Head of caudate nucleus (tissue), 42 donors: ENCODE data around the gene RFXAP.
"Not testable (repeated sequence)": the region's sequence is repeated elsewhere in the genome, so short reads cannot be mapped to it uniquely, and the experiment has no call there.

Experiments
- DNase-seq, 42 donors: peaks; one replicate each; pipeline versions ENCODE4 v3.0.0 to v3.0.0-alpha.2; 2020 to 2021; ENCODE audit warnings: mixed read lengths in 7 of 42
- intact Hi-C: fragments of 100-400 bp; cut with DNase I; formaldehyde crosslinking; loops from one replicate; pipeline ENCODE4 v1.15.0; 2022

RFXAP gene, protein sequence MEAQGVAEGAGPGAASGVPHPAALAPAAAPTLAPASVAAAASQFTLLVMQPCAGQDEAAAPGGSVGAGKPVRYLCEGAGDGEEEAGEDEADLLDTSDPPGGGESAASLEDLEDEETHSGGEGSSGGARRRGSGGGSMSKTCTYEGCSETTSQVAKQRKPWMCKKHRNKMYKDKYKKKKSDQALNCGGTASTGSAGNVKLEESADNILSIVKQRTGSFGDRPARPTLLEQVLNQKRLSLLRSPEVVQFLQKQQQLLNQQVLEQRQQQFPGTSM

DNA sequence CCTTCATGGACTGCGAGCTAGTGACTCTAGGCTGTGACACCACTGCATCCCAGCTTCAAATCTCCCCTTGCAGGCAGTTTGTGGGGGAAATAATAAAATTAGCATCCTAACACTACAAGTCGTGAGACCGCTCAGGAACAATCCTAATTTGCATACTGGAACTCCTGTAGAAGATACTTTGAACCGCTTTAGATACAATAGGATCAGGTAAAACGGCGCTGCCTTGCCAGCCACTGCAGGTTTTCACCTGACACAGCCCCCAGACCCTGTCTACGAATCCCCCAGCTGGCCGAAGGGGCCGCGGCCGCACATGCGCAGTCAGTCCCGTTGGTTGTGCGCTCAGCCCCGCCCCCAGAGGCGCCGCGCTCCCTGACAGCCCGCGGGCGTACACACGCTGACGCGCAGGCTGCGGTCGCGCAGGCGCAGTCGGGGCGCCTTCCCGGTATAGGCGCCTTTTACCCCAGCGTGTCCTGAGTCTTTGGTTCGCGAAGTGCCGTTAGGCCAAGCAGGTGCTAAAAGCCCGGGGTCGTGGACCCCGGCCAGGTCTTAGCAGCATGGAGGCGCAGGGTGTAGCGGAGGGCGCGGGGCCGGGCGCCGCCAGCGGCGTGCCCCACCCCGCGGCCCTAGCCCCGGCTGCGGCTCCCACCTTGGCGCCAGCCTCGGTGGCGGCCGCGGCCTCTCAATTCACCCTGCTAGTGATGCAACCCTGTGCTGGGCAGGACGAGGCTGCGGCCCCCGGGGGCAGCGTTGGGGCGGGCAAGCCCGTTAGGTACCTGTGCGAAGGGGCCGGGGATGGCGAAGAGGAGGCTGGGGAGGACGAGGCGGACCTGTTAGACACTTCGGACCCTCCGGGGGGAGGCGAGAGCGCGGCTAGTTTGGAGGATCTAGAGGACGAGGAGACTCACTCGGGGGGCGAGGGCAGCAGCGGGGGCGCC, at the start of gene RFXAP:
Gene RFXAP, plus strand, starts transcription at position 419 of the 935 bp plus-strand sequence. Its CDS starts 136 bp downstream, at position 555.
- peak; percentile 74 to 96 (median 92) for DNase-seq
- intact Hi-C loops = no loop called here

DNA sequence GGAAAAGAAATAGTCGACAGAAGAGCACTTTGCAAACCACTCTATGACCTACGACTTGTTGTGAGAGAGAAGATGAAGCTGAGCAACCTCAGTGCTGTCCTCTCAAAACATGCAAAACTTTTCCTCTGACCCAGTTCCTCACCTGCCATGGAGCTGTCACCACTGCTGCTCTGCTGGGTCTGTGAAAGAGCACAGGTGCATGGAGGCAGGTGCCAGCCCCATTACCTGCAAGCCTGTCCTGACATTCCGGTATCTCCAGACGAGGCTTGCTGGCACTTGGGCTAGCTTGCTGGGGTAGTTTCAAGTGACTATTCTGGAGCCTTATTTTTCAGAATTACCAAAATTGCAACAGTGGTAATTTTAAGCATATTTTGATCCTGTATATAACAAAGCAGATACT, 49.5 kb upstream of the RFXAP start:
- no peak for DNase-seq
- intact Hi-C loops = no loop called here

DNA sequence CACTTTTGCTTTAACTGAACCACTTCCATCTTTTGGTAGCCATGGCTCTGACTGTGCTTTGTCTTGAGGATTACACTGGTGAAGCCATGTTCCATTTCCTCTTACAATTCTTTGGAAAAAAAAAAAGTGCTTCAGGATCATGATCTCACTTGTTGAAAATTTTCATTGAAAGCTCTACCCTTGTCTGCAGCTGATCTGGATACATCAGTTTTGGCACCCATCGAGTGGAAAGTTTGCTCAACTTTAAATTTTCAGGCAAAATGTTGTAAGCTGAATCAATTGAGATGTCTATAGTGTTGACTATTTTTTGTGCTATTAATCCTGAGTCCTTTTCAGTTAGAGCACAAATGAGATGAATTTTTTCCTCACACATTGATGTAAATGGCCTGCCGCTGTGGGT, 48.3 kb upstream of the RFXAP start:
- intact Hi-C loops = no loop called here
- no peak for DNase-seq

DNA sequence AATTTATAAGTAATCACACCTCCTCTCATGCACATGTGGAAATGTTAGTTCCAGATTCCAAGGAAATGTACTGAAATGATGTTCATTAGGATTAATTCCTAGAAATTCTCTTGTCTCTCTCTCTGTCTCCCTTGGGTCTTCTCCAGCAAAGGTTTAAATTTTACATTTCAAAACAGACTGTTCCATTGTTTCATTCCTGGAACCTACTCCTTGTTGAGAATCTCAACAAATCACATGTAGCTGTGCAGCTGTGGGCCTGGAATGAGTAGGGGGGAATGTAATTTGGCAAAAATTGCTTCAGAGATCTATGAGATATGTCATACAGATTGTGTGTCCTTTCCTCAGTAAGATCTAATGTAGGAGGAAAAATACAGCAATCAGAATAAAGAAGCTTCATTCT, 46.2 kb upstream of the RFXAP start:
- no peak for DNase-seq
- intact Hi-C loops = no loop called here

DNA sequence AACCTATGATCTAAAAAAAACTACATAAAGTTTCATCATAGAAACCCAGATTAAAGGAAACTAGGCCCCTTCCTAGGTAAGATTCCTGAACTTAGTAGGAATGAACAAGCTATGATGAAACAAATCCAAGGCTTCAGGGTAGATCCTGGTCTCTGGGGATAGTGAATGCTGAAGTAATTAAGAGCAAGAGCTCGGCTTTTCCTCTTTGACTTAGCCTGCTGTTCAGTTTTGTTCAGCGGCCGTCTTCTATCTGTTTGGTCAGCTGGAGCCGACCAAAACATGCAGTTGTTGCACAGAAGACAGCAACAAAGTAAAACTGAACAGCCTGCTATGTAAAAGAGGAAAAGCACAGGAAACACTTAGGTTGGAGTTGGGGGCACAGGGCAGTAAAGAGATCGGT, 44.1 kb upstream of the RFXAP start:
- intact Hi-C loops = no loop called here
- DNase-seq = no peak

DNA sequence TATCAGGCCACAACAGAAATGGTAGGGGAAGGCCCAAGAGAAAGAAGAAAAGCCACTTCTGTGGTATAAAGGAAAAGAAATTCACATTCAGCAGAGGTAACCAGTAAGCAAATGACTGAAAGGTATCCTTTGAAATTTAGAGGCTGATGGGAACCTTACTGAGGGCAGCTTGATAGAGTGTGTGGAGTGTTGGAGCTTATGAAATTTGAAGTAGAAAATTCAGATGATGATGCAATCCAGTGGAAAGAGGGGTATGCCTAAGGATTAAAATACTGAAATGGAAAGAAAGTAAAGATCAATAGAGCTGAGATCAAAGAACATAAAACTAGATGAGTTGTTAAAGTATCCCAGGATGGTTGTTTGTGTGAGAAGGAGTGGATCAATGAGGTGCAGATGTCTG, 42.8 kb upstream of the RFXAP start:
- intact Hi-C loops = no loop called here
- no peak for DNase-seq

DNA sequence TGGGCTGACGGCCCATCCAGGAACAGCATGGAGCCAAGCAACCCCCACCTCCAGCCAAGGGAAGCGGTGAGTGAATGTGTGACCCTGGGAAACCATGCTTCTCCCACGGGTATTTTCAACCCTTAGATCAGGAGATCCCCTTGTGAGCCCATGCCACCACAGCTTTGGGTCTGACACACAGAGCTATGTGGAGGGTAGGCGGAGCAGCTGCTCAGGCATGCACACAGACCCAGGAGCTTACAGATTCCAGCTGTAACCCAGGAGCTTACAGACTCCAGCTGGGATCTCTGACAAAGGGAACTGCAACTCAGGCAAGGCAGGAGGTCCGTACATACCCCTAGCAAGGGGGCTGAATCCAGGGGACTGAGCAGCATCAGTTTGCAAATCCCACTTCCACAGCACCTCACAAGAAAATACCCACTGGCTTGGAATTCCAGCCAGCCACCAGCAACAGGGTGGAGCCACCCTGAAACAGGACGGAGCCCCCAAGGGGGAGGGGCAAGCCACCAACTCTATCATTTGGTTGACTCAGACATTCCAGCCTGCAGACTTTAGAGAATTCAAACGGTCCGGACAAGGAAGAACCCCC, 40.8 kb upstream of the RFXAP start:
- no peak for DNase-seq
- intact Hi-C loops = no loop called here

DNA sequence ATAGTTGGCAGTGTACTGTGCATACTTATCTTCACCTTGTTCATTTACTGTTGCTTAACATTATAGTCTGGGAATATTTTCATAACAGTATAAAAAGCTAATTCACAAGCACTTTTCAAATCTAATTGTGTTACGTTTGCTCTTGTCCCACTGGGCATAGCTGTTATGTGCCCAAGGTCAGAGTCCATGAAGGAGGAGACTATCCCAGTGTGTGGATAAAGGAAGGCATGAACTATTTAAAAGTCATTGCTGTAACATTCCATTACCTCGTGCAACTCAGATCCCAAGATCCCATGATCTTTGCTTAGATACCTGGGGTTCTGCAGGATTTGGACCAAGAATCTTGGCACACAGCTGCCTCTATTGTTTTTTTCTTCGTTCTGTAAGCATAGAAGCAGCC, 35.1 kb upstream of the RFXAP start:
- intact Hi-C loops = no loop called here
- no peak for DNase-seq

DNA sequence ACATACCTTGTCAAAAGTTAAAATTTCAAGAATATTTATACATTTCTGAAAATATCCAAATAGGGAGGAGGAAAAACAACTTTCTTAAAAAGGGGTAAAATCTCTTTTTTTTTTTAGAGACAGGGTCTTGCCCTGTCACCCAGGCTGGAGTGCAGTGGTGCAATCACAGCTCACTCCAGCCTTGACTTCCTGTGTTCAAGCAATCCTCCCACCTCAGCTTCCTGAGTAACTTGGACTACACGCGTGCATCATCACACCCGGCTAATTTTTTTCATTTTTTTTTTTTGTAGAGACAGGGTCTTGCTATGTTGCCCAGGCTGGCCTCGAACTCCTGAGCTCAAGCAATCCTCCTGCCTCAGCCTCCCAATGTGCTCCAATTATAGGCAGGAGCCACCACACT, 32.8 kb upstream of the RFXAP start:
- intact Hi-C loops, DNase-seq: not testable (repeated sequence)

DNA sequence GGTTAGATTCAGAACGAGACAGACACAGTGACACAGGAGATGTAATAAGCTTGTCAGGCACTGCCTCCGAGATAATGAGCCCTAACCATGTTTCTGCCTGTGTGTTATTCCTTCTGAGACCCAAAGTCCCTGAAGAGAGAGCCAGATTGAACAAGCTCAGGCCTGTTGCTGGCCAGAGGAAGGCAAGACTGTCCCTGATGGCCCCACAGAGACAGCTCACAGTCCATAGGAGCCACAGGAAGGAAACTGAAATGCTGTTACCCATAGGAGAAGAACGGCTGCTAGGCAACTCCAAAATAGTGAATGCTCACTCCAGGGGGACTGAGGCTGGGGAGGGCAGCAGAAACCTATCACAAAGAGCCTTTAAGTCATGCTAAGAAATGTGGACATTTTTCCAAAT, 31.8 kb upstream of the RFXAP start:
- no peak for DNase-seq
- intact Hi-C loops = no loop called here

DNA sequence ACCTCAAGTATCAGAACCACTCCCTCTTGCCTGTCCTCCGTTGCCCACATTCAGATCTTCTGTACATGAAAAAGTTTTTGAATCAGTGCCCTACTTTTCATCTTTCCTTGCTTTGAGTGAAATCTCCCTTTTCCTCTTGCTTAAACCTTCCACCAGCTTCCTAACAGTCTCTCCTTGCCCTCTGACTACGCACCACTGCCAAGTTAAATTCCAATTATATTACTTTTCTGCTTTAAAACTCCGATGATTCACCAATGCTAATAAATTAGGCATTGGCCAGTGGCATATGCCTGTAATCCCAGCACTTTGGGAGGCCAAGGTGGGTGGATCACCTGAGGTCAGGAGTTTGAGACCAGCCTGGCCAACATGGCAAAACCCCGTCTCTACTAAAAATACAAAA, 30.7 kb upstream of the RFXAP start:
- no peak for DNase-seq

DNA sequence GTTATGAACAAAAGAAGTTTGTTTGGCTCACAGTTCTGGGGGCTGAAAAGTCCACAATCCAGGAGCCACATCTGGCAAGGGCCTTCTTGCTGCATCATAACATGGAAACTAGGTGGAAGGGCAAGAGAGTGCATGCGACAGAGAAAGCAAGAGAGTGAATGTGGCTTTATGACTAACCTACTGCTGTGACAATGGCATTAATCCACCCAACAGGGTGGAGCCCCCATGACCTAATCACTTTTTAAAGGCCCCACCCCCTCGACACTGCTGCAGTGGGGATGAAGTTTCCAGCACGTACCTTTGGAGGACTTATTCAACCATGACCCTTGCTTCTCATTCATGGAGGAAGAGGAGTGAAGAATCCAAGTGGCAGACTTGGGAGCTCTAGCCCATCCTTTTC, 30.0 kb upstream of the RFXAP start:
- intact Hi-C loops = no loop called here

More for the DNA sequence above, 30.7 kb upstream of the RFXAP start:
- intact Hi-C loops = no loop called here

DNA sequence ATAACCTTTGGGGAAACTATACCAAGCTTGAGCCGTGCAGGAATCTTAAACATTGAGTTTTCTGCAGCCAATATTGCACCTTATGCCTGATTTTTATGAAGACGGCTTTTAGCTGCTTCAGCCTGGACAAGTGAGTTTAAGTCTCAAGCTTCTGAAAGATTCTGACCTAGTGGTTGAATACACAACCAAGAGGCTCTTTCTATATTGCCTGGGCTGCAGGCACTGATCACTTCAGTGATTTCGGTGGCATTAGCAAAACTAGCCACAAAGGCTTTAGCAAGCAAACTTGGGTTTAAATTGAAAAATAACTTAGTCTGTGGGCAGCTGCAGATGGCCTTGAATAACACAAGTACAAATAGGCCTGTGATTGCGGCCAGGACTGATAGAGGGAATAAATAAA, 29.3 kb upstream of the RFXAP start:
- no peak for DNase-seq
- intact Hi-C loops = no loop called here

More for the DNA sequence above, 30.0 kb upstream of the RFXAP start:
- DNase-seq = no peak

DNA sequence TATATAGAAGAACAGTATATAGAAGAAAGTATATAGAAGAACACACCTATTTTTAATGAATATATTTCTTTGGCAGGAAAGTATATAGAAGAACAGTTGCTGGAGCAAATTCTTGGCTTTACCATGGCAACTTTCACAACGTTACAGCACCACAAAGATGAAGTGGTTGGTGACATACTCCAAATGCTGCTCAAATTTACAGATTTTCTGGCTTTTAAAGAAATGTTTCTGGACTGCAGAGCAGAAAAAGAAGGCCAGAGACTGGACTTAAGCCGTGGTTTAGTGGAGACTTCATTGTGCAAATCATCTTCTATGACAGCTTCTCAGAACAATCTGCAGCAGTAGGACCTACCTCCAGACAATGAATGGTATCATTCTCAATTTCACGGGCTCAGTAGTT, 24.3 kb upstream of the RFXAP start:
- no peak for DNase-seq
- intact Hi-C loops = no loop called here

DNA sequence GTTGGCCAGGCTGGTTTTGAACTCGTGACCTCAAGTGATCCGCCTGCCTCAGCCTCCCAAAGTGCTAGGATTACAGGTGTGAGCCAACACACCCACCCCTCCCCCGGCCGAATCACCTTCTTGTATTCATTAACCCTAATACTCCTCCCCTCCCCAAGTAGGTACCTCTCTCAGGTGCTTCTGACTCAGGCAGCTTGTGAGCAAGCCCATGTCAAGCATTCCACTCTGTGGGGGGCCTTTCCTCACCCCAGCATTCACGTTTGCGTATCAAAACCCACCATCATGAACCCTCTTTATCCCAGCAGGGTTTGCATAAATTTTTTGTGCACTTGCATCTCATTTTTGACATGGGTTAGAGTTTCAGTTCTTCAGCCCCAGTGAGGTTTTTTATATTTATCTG, 23.6 kb upstream of the RFXAP start:
- DNase-seq = no peak
- intact Hi-C loops = no loop called here

DNA sequence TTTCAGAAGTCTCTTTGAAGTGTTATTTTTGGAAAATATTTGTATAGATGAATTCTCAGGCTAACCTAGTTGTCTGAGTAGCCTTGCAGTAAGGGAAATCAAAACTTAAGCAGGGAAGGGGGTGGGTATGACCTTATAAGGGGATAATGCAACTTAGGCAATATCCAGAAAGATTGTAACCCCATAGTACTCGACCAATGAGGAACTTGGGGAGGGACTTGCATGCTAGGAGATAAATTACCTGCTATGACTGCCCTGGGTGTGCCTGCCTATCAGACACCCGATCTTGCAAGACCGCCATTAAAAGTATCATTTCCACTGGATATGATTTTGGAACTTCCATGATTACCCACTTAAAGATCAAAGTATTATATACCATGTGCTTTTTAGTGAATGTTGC, 23.0 kb upstream of the RFXAP start:
- intact Hi-C loops = no loop called here
- no peak for DNase-seq

DNA sequence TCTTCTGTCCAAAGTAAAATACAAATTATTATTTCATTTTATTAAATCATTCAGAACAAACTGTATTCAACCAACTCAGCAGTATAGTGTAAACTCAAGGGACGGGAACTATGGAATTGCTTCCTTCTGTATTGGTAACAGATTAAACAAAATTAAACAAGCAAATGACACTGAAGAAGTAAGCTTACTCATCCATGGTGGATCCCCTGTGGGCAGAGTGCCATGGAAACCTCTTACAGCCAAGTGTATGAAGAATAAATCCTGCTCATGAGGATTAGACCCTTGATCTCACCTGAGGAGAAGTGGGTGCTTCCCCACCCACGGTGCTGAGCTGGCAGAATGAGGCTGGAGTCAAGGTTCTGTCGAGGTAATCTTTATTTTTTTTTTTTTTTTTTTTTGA, 18.0 kb upstream of the RFXAP start:
- intact Hi-C loops = no loop called here
- no peak for DNase-seq

DNA sequence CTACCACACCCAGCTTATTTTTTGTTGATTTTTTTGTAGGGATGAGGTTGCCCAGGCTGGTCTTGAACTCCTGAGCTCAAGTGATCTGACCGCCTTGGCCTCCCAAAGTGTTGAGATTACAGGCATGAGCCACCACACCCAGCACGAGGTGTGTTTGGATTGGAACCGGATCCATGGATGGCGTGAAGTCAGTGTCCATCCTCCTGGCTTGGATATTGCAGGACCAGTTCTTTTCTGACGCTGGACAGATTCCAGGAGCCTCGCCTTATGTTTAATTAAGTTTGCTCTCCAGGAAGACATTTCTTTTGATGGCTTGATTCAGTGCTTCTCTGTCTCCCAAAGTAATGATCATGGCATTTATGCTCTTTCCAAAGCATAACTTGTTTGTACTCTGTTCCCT, 14.4 kb upstream of the RFXAP start:
- DNase-seq = no peak
- intact Hi-C loops = no loop called here

DNA sequence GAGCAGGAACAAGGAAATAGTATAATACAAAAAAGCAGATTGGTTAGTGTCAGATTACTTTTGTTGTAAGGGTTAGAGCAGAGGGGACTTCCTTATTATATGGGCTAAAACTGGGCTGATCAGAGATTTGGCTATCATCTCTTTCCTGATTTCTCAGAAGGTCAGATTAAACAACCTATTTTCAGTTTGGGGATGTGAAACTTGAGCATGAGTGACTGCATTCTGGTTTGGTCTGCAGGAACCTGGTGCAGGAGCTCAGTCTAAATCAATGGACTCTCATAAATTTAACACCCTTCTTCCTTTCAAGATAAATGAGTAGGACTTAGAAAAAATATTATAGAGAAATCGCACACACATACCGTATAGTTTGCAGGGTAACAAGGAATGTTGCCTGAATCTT, 12.9 kb upstream of the RFXAP start:
- DNase-seq = no peak

DNA sequence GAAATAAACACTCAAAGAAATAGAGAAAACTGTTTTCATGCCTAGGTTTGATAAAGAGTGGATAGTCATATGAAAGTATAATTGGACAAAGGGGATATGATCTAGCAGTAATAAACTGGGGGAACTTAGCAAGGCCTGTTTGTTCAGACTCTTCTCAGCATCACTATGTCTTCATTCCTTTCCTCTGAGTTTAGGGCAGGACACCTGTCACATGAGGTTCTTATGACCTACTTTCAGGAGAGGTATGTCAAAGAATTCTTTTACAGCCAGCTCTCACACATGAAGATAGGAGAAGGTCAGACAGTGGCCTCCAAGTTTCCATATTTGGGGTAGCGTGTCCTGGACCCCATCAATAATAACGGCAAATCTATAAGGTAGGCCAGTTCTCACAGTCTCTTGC, 11.4 kb upstream of the RFXAP start:
- intact Hi-C loops = no loop called here
- DNase-seq = no peak

More for the DNA sequence above, 12.9 kb upstream of the RFXAP start:
- intact Hi-C loops = no loop called here
